ENCODE measurements around the gene LENG9.

DNA sequence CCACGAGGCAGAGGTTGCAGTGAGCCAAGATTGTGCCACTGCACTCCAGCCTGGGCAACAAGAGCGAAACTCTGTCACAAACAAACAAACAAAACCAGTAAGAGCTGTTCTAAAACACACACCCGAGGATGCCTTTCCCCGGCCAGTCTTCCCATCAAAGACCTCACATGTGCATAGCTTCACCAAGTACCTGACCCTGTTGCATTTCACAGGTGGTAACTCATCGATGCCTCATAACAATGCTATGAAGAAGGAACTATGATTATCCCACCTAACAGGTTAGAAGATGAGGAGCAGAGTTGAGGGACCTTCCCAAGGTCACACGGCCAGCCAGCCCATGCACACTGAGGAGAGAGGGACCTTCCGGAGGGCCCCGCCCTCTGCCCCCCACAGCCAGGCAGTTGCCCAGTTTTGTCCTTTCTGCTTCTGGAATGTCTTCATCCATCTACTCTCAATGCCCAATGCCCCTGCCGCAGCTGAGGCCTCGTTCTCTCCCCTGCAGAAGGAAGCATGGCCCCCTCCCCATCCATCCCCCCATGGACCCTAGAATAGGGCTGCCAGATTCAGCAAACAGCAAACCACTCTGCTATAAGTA is 31.3 kb downstream of the LENG9 start:
- TF ChIP-seq, protein P1, sequence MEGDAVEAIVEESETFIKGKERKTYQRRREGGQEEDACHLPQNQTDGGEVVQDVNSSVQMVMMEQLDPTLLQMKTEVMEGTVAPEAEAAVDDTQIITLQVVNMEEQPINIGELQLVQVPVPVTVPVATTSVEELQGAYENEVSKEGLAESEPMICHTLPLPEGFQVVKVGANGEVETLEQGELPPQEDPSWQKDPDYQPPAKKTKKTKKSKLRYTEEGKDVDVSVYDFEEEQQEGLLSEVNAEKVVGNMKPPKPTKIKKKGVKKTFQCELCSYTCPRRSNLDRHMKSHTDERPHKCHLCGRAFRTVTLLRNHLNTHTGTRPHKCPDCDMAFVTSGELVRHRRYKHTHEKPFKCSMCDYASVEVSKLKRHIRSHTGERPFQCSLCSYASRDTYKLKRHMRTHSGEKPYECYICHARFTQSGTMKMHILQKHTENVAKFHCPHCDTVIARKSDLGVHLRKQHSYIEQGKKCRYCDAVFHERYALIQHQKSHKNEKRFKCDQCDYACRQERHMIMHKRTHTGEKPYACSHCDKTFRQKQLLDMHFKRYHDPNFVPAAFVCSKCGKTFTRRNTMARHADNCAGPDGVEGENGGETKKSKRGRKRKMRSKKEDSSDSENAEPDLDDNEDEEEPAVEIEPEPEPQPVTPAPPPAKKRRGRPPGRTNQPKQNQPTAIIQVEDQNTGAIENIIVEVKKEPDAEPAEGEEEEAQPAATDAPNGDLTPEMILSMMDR (IDR thresholded peaks at IDR 0.05), result no peak
- TF ChIP-seq POLR2AphosphoS5 (IDR thresholded peaks at IDR 0.05; ENCODE audit: low read depth, low read length) (no peak), SIN3A (IDR thresholded peaks at IDR 0.05; ENCODE audit: borderline replicate concordance, insufficient read depth, low read depth, low read length) (no peak), TCF7L2 (IDR thresholded peaks at IDR 0.05; ENCODE audit: low read depth, low read length) (no peak)
- TF ChIP-seq, protein P2, sequence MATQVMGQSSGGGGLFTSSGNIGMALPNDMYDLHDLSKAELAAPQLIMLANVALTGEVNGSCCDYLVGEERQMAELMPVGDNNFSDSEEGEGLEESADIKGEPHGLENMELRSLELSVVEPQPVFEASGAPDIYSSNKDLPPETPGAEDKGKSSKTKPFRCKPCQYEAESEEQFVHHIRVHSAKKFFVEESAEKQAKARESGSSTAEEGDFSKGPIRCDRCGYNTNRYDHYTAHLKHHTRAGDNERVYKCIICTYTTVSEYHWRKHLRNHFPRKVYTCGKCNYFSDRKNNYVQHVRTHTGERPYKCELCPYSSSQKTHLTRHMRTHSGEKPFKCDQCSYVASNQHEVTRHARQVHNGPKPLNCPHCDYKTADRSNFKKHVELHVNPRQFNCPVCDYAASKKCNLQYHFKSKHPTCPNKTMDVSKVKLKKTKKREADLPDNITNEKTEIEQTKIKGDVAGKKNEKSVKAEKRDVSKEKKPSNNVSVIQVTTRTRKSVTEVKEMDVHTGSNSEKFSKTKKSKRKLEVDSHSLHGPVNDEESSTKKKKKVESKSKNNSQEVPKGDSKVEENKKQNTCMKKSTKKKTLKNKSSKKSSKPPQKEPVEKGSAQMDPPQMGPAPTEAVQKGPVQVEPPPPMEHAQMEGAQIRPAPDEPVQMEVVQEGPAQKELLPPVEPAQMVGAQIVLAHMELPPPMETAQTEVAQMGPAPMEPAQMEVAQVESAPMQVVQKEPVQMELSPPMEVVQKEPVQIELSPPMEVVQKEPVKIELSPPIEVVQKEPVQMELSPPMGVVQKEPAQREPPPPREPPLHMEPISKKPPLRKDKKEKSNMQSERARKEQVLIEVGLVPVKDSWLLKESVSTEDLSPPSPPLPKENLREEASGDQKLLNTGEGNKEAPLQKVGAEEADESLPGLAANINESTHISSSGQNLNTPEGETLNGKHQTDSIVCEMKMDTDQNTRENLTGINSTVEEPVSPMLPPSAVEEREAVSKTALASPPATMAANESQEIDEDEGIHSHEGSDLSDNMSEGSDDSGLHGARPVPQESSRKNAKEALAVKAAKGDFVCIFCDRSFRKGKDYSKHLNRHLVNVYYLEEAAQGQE (IDR thresholded peaks at IDR 0.05; ENCODE audit: insufficient read depth in 1 of 2, low read depth in 2 of 2, low read length in 1 of 2), result no peak

All from Panc1 (cell line).